ENCODE results near the gene NIM1K. TPM values are rescaled to one million over a fixed set of nuclear protein-coding genes. Genes with fewer than 3 reads are reported as not detected.

The NIM1K gene
- total RNA-seq, 2 donors from 2014 or later: 0.85 TPM; not detected in 1

- ATAC-seq (ENCODE audit: insufficient number of reproducible peaks, low FRiP score, low read depth) (no peak), DNase-seq (ENCODE audit: low spot score) (no peak)
- Histone ChIP-seq H3K4me1 (ENCODE audit: control insufficient read depth in 1 of 2, low read depth in 2 of 2) (no peaks in the 10 kb centered on the region), H3K27ac (no peak overlapping the region), H3K4me3 (no peak overlapping the region), H3K36me3 (no peaks in the 10 kb centered on the region), H3K9me3 (no peaks in the 10 kb centered on the region), H3K27me3 (replicated peaks; ENCODE audit: insufficient read depth) (no peaks in the 10 kb centered on the region)
- TF ChIP-seq CTCF (IDR thresholded peaks at IDR 0.05): no peak
Observed at GRCh38 chr5:43204958-43205357, 12.9 kb downstream of the NIM1K start.

- Histone ChIP-seq H3K4me1 (ENCODE audit: control insufficient read depth in 1 of 2, low read depth in 2 of 2) (no peaks in the 10 kb centered on the region), H3K27ac (no peak overlapping the region), H3K9me3 (no peaks in the 10 kb centered on the region), H3K36me3 (no peaks in the 10 kb centered on the region), H3K27me3 (replicated peaks; ENCODE audit: insufficient read depth) (no peaks in the 10 kb centered on the region), H3K4me3 (no peak overlapping the region)
- ATAC-seq (ENCODE audit: insufficient number of reproducible peaks, low FRiP score, low read depth) (no peak), DNase-seq (ENCODE audit: low spot score) (no peak)
- no peak for TF ChIP-seq CTCF (IDR thresholded peaks at IDR 0.05)
Observed at GRCh38 chr5:43207601-43208000, 15.6 kb downstream of the NIM1K start.

GRCh38 chr5:43208658-43209057 is 16.6 kb downstream of the NIM1K start:
- TF ChIP-seq CTCF (IDR thresholded peaks at IDR 0.05): no peak
- no peaks in the 10 kb centered on the region for H3K27me3 ChIP-seq (replicated peaks; ENCODE audit: insufficient read depth)

GRCh38 chr5:43209060-43209459 is 17.0 kb downstream of the NIM1K start:
- H3K9me3 ChIP-seq: no peaks in the 10 kb centered on the region

More at GRCh38 chr5:43208658-43209057, 16.6 kb downstream of the NIM1K start:
- no peak for ATAC-seq (ENCODE audit: insufficient number of reproducible peaks, low FRiP score, low read depth)
- no peaks in the 10 kb centered on the region for H3K4me1 ChIP-seq (ENCODE audit: control insufficient read depth in 1 of 2, low read depth in 2 of 2)
- H3K9me3 ChIP-seq: no peaks in the 10 kb centered on the region
- no peaks in the 10 kb centered on the region for H3K36me3 ChIP-seq
- no peak overlapping the region for H3K4me3 ChIP-seq
- DNase-seq (ENCODE audit: low spot score): no peak
- H3K27ac ChIP-seq: no peak overlapping the region

GRCh38 chr5:43209833-43210232 is 17.8 kb downstream of the NIM1K start:
- no peaks in the 10 kb centered on the region for H3K27me3 ChIP-seq (replicated peaks; ENCODE audit: insufficient read depth)
- H3K36me3 ChIP-seq: no peaks in the 10 kb centered on the region
- DNase-seq (ENCODE audit: low spot score) (no peak), ATAC-seq (ENCODE audit: insufficient number of reproducible peaks, low FRiP score, low read depth) (no peak)
- H3K4me3 ChIP-seq: no peak overlapping the region
- H3K9me3 ChIP-seq: no peaks in the 10 kb centered on the region
- H3K4me1 ChIP-seq (ENCODE audit: control insufficient read depth in 1 of 2, low read depth in 2 of 2): no peaks in the 10 kb centered on the region
- H3K27ac ChIP-seq: no peak overlapping the region
- no peak for TF ChIP-seq CTCF (IDR thresholded peaks at IDR 0.05)

More at GRCh38 chr5:43209060-43209459, 17.0 kb downstream of the NIM1K start:
- DNase-seq (ENCODE audit: low spot score) (no peak), ATAC-seq (ENCODE audit: insufficient number of reproducible peaks, low FRiP score, low read depth) (no peak)
- Histone ChIP-seq H3K27me3 (replicated peaks; ENCODE audit: insufficient read depth) (no peaks in the 10 kb centered on the region), H3K36me3 (no peaks in the 10 kb centered on the region), H3K27ac (no peak overlapping the region), H3K4me3 (no peak overlapping the region), H3K4me1 (ENCODE audit: control insufficient read depth in 1 of 2, low read depth in 2 of 2) (no peaks in the 10 kb centered on the region)
- TF ChIP-seq CTCF (IDR thresholded peaks at IDR 0.05): no peak

Measured in thoracic aorta (tissue), 2 donors.